HL-60 (cell line): ENCODE measurements around the gene RGP1.

ENCODE experiments used
- DNase-seq, 2 experiments: peaks; one replicate each; pipeline ENCODE4 v3.0.0-alpha.2; 2010 to 2020; ENCODE audit warnings: low read depth in 1 of 2, low spot score in 1 of 2
- H3K27ac ChIP-seq: fragments of 250-450 bp; sonication (Bioruptor Pico); replicated peaks from 2 replicates; pipeline ENCODE4 v1.5.1; 2020; ENCODE audit warnings: mild to moderate bottlenecking, moderate library complexity
- H3K27me3 ChIP-seq: fragments of 250-450 bp; sonication (Bioruptor Pico); 2 replicates; pipeline ENCODE4 v1.5.1; 2021; ENCODE audit warnings: mild to moderate bottlenecking, moderate library complexity; ENCODE audit not compliant: insufficient read depth, poor library complexity, severe bottlenecking
- H3K4me3 ChIP-seq: replicated peaks from 2 replicates; pipeline ENCODE4 v1.5.1; 2011; ENCODE audit warnings: mild to moderate bottlenecking, control low read depth, low read length; ENCODE audit not compliant: insufficient read depth
- GABPA ChIP-seq: IDR thresholded peaks from 2 replicates; pipeline ENCODE4 v1.6.1; 2012; ENCODE audit warnings: low read depth
- POLR2AphosphoS5 ChIP-seq: IDR thresholded peaks from 2 replicates; pipeline ENCODE4 v1.6.1; 2012; ENCODE audit warnings: low read depth
- SPI1 ChIP-seq: IDR thresholded peaks from 2 replicates; pipeline ENCODE4 v1.6.1; 2012; ENCODE audit warnings: low read depth, mild to moderate bottlenecking, borderline replicate concordance
- TF ChIP-seq, protein P1 (sequence below): IDR thresholded peaks from 2 replicates; pipeline ENCODE4 v1.6.1; 2012; ENCODE audit warnings: low read depth; ENCODE audit not compliant: insufficient replicate concordance
- TF ChIP-seq, protein P2 (sequence below): IDR thresholded peaks from one replicate; pipeline ENCODE4 v1.5.1; 2011; ENCODE audit warnings: low read length, control low read depth, inconsistent platforms; ENCODE audit not compliant: insufficient read depth

RGP1 gene

GRCh38 chr9:35771534-35771933 lies 22.4 kb downstream of the RGP1 start:
- DNase-seq = no peak
- Histone ChIP-seq H3K27me3 (no peaks in the 10 kb centered on the region), H3K27ac (no peak overlapping the region), H3K4me3 (no peak overlapping the region)
- TF ChIP-seq SPI1 = no peak
- TF ChIP-seq, protein P1, sequence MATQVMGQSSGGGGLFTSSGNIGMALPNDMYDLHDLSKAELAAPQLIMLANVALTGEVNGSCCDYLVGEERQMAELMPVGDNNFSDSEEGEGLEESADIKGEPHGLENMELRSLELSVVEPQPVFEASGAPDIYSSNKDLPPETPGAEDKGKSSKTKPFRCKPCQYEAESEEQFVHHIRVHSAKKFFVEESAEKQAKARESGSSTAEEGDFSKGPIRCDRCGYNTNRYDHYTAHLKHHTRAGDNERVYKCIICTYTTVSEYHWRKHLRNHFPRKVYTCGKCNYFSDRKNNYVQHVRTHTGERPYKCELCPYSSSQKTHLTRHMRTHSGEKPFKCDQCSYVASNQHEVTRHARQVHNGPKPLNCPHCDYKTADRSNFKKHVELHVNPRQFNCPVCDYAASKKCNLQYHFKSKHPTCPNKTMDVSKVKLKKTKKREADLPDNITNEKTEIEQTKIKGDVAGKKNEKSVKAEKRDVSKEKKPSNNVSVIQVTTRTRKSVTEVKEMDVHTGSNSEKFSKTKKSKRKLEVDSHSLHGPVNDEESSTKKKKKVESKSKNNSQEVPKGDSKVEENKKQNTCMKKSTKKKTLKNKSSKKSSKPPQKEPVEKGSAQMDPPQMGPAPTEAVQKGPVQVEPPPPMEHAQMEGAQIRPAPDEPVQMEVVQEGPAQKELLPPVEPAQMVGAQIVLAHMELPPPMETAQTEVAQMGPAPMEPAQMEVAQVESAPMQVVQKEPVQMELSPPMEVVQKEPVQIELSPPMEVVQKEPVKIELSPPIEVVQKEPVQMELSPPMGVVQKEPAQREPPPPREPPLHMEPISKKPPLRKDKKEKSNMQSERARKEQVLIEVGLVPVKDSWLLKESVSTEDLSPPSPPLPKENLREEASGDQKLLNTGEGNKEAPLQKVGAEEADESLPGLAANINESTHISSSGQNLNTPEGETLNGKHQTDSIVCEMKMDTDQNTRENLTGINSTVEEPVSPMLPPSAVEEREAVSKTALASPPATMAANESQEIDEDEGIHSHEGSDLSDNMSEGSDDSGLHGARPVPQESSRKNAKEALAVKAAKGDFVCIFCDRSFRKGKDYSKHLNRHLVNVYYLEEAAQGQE = no peak
- no peak for TF ChIP-seq POLR2AphosphoS5
- TF ChIP-seq, protein P2, sequence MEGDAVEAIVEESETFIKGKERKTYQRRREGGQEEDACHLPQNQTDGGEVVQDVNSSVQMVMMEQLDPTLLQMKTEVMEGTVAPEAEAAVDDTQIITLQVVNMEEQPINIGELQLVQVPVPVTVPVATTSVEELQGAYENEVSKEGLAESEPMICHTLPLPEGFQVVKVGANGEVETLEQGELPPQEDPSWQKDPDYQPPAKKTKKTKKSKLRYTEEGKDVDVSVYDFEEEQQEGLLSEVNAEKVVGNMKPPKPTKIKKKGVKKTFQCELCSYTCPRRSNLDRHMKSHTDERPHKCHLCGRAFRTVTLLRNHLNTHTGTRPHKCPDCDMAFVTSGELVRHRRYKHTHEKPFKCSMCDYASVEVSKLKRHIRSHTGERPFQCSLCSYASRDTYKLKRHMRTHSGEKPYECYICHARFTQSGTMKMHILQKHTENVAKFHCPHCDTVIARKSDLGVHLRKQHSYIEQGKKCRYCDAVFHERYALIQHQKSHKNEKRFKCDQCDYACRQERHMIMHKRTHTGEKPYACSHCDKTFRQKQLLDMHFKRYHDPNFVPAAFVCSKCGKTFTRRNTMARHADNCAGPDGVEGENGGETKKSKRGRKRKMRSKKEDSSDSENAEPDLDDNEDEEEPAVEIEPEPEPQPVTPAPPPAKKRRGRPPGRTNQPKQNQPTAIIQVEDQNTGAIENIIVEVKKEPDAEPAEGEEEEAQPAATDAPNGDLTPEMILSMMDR = no peak
- TF ChIP-seq GABPA = no peak

DNA sequence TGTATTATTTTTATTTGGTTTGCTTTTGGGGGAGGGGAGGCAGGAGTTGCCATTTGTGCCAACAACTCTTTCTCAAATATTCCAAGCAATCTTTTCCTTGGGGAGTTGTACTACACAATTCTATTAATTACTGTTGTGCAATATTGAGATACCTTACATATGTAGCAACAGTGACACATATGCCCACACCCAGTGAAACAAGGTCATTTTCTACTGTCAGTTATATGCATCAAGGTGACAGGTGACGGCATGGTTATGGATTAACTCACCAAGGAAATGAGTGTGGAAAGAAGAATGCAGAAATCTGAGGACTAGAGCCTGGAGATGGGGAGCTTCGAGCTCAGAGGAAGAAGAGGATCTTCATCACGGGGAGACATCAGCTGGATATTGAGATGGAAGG lies 22.9 kb downstream of the RGP1 start:
- Histone ChIP-seq H3K27ac (no peak overlapping the region), H3K27me3 (no peaks in the 10 kb centered on the region), H3K4me3 (no peak overlapping the region)
- TF ChIP-seq, protein P1 = no peak
- TF ChIP-seq, protein P2 = no peak
- no peak for TF ChIP-seq POLR2AphosphoS5
- no peak for TF ChIP-seq SPI1
- no peak for TF ChIP-seq GABPA
- DNase-seq = no peak

GRCh38 chr9:35774907-35775635 lies 26.0 kb downstream of the RGP1 start:
- peak; percentile 45 to 83 for DNase-seq
- peak overlapping the region; percentile 51 for H3K27ac ChIP-seq
- peak; percentile 90 for TF ChIP-seq SPI1
- TF ChIP-seq GABPA = peak; percentile 45; the same call in 1 of the 2 replicates
- TF ChIP-seq, protein P1 = no peak
- no peak overlapping the region for H3K4me3 ChIP-seq
- no peaks in the 10 kb centered on the region for H3K27me3 ChIP-seq
